GM18861 (cell line): ENCODE results near the gene PODNL1.

ENCODE experiments used
- ATAC-seq: cut with Tn5 transposase; IDR thresholded peaks from one replicate; pipeline ENCODE4 v1.9.1; 2021; ENCODE audit not compliant: unreplicated experiment

PODNL1 gene

GRCh38 chr19:13938301-13939064 lies at the start of gene PODNL1:
PODNL1 (minus strand) TSS chr19:13938417; CDS start chr19:13938181, 236 bp downstream.
- no peak for ATAC-seq

- ATAC-seq: no peak
Measured at GRCh38 chr19:13987101-13987890, 49.1 kb upstream of the PODNL1 start.

GRCh38 chr19:13986348-13986904 lies 48.2 kb upstream of the PODNL1 start:
- peak; percentile 71 for ATAC-seq

GRCh38 chr19:13985771-13986347 lies 47.6 kb upstream of the PODNL1 start:
- peak; percentile 10 for ATAC-seq

- no peak for ATAC-seq
Measured at GRCh38 chr19:13984875-13985741, 46.9 kb upstream of the PODNL1 start.

- ATAC-seq: no peak
Measured at GRCh38 chr19:13984186-13984585, 46.0 kb upstream of the PODNL1 start.

- ATAC-seq: no peak
Measured at GRCh38 chr19:13983213-13983889, 45.1 kb upstream of the PODNL1 start.

- ATAC-seq: no peak
Measured at GRCh38 chr19:13982773-13983172, 44.6 kb upstream of the PODNL1 start.

- ATAC-seq: no peak
Measured at GRCh38 chr19:13981988-13982501, 43.8 kb upstream of the PODNL1 start.

GRCh38 chr19:13981467-13981866 lies 43.2 kb upstream of the PODNL1 start:
- no peak for ATAC-seq

GRCh38 chr19:13981021-13981420 lies 42.8 kb upstream of the PODNL1 start:
- no peak for ATAC-seq

- no peak for ATAC-seq
Measured at GRCh38 chr19:13980340-13980739, 42.1 kb upstream of the PODNL1 start.

GRCh38 chr19:13979686-13980085 lies 41.5 kb upstream of the PODNL1 start:
- ATAC-seq: no peak

GRCh38 chr19:13979244-13979615 lies 41.0 kb upstream of the PODNL1 start:
- no peak for ATAC-seq

GRCh38 chr19:13978351-13979243 lies 40.4 kb upstream of the PODNL1 start:
- no peak for ATAC-seq

GRCh38 chr19:13977803-13978202 lies 39.6 kb upstream of the PODNL1 start:
- ATAC-seq: no peak

GRCh38 chr19:13976446-13976845 lies 38.2 kb upstream of the PODNL1 start:
- no peak for ATAC-seq

- no peak for ATAC-seq
Measured at GRCh38 chr19:13975870-13976269, 37.7 kb upstream of the PODNL1 start.

GRCh38 chr19:13974073-13974472 lies 35.9 kb upstream of the PODNL1 start:
- ATAC-seq: no peak
